HEK293T (cell line): Measurements from ENCODE around the gene PAQR7.

ENCODE experiments used
- CTCF ChIA-PET: fragments of 350-600 bp; formaldehyde crosslinking; extraction: SDS; loops from one replicate; lab custom pipeline; 2021; ENCODE audit warnings: antibody characterized with exemption, inconsistent platforms; lab: Yijun Ruan, JAX
- POLR2A ChIA-PET: fragments of 350-600 bp; formaldehyde crosslinking; extraction: SDS; loops from one replicate; lab custom pipeline; 2020; ENCODE audit warnings: antibody characterized with exemption, inconsistent platforms; lab: Yijun Ruan, JAX
- DNase-seq: peaks from one replicate; pipeline ENCODE4 v3.0.0; 2012; ENCODE audit warnings: mixed read lengths; ENCODE audit errors: extremely low spot score
- ARNT ChIP-seq: fragments of 450-650 bp; IDR thresholded peaks from 2 replicates; pipeline ENCODE4 v1.6.1; 2017; ENCODE audit warnings: mild to moderate bottlenecking
- BHLHE40 ChIP-seq: fragments of 450-650 bp; IDR thresholded peaks from 2 replicates; pipeline ENCODE4 v1.6.1; 2016; ENCODE audit warnings: mild to moderate bottlenecking, moderate library complexity, borderline replicate concordance
- CTBP1 ChIP-seq: fragments of 450-650 bp; IDR thresholded peaks from 2 replicates; pipeline ENCODE4 v1.6.1; 2016; ENCODE audit warnings: borderline replicate concordance
- ELF4 ChIP-seq: fragments of 450-650 bp; IDR thresholded peaks from 2 replicates; pipeline ENCODE4 v1.6.1; 2017; ENCODE audit warnings: antibody characterized with exemption
- FOXA1 ChIP-seq: fragments of 450-650 bp; IDR thresholded peaks from 2 replicates; pipeline ENCODE4 v1.6.1; 2016; ENCODE audit warnings: mild to moderate bottlenecking
- FOXK2 ChIP-seq: fragments of 450-650 bp; IDR thresholded peaks from 2 replicates; pipeline ENCODE4 v1.6.1; 2016; ENCODE audit warnings: mild to moderate bottlenecking
- FOXM1 ChIP-seq: fragments of 450-650 bp; IDR thresholded peaks from 2 replicates; pipeline ENCODE4 v1.6.1; 2017; ENCODE audit warnings: mild to moderate bottlenecking, borderline replicate concordance
- HDGF ChIP-seq: fragments of 450-650 bp; IDR thresholded peaks from 2 replicates; pipeline ENCODE4 v1.6.1; 2017; ENCODE audit warnings: antibody characterized with exemption, borderline replicate concordance
- L3MBTL2 ChIP-seq: fragments of 450-650 bp; conservative IDR thresholded peaks from 2 replicates; pipeline ENCODE4 v1.6.1; 2016; ENCODE audit warnings: mild to moderate bottlenecking
- LEF1 ChIP-seq: fragments of 450-650 bp; IDR thresholded peaks from 2 replicates; pipeline ENCODE4 v1.6.1; 2017; ENCODE audit warnings: mild to moderate bottlenecking, borderline replicate concordance
- NFRKB ChIP-seq: fragments of 450-650 bp; IDR thresholded peaks from 2 replicates; pipeline ENCODE4 v1.6.1; 2016; ENCODE audit warnings: mild to moderate bottlenecking, moderate library complexity
- PKNOX1 ChIP-seq: fragments of 450-650 bp; IDR thresholded peaks from 2 replicates; pipeline ENCODE4 v1.6.1; 2016
- SP1 ChIP-seq: fragments of 450-650 bp; IDR thresholded peaks from 2 replicates; pipeline ENCODE4 v1.6.1; 2017
- SUZ12 ChIP-seq: fragments of 450-650 bp; IDR thresholded peaks from 2 replicates; pipeline ENCODE4 v1.6.1; 2016; ENCODE audit warnings: mild to moderate bottlenecking
- TARDBP ChIP-seq: fragments of 450-650 bp; IDR thresholded peaks from 2 replicates; pipeline ENCODE4 v1.6.1; 2016
- ZNF384 ChIP-seq: fragments of 450-650 bp; IDR thresholded peaks from 2 replicates; pipeline ENCODE4 v1.6.1; 2016

PAQR7 gene

GRCh38 chr1:25880518-25880917 lies 5.0 kb upstream of the PAQR7 start:
- CTCF ChIA-PET: no interaction called here

DNA sequence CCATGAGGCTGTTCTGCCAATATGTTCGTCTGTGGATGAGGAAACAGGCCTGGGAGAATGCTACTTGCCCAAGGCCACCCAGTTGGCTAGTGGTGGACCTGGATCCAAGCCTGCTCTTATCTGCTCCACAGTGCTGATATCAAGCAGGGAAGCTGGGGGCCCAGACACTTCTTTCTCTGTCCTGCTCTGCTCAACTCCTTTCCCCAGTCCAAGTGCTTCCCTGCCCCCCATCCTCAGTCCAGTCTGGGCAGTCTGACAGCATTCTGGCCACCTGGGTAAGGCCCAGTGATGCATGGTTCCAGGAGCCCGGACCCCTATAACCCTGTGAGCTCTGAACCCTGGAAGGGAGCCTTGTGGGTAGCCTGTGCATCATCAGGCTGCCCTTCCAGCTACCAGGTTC lies 4.2 kb upstream of the PAQR7 start:
- CTCF ChIA-PET: no interaction called here
- TF ChIP-seq HDGF (no peak), ELF4 (no peak), L3MBTL2 (no peak), LEF1 (no peak), PKNOX1 (no peak), TARDBP (no peak), CTBP1 (no peak), FOXM1 (no peak), SP1 (no peak), BHLHE40 (no peak), ZNF384 (no peak), FOXA1 (no peak), SUZ12 (no peak), NFRKB (no peak)
- POLR2A ChIA-PET: interaction anchor here (1.9 kb wide), 1 partner anchor 60 kb away, joined by 6 read pairs; the partner anchor contains the start of gene MTFR1L
- no peak for DNase-seq

More at GRCh38 chr1:25880518-25880917, 5.0 kb upstream of the PAQR7 start:
- POLR2A ChIA-PET: interaction anchor here (1.9 kb wide), 1 partner anchor 61 kb away, joined by 6 read pairs; the partner anchor contains the start of gene MTFR1L
- TF ChIP-seq HDGF (no peak), SP1 (no peak), L3MBTL2 (no peak), ZNF384 (no peak), ELF4 (no peak)
- DNase-seq: no peak

- ChIA-PET CTCF (interaction anchor here (1.0 kb wide), 1 partner anchor 16 kb away, joined by 3 read pairs; no protein-coding TSS in a partner anchor), POLR2A (interaction anchor here (1.9 kb wide), 1 partner anchor 59 kb away, joined by 6 read pairs; the partner anchor contains the start of gene MTFR1L)
- no peak for DNase-seq
- no peak for TF ChIP-seq FOXM1
- no peak for TF ChIP-seq LEF1
- no peak for TF ChIP-seq SUZ12
- no peak for TF ChIP-seq L3MBTL2
- no peak for TF ChIP-seq SP1
- TF ChIP-seq PKNOX1: no peak
- TF ChIP-seq FOXA1: no peak
- no peak for TF ChIP-seq TARDBP
Measured at GRCh38 chr1:25878690-25879089, 3.2 kb upstream of the PAQR7 start.

DNA sequence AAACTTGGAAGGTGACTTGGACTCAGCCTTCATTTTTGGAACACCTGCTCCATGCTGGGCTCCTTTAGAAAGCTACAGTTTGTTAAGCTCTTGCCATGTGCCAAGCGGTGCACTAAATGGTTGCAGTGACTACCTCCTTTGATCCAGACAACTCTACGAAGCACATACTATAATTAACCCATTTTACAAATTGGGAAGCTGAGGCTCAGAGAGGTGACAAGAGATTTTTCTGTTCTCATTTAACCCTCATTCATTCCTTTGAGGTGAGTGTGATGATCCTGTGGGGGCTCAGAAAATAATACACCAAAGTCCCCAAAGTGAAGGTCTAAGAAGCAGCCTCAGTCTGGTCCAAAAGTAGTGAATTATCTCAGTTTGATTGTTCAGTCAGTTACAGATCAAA lies 1.6 kb upstream of the PAQR7 start:
- ChIA-PET POLR2A (interaction anchor here (1.2 kb wide), 1 partner anchor 57 kb away, joined by 3 read pairs; no protein-coding TSS in a partner anchor), CTCF (no interaction called here)
- TF ChIP-seq ZNF384 (no peak), PKNOX1 (no peak), TARDBP (no peak), HDGF (no peak), FOXM1 (no peak), LEF1 (no peak)
- no peak for DNase-seq

GRCh38 chr1:25876693-25877077 lies 1.2 kb upstream of the PAQR7 start:
- TF ChIP-seq HDGF (no peak), ELF4 (no peak), SP1 (no peak), FOXA1 (no peak), ZNF384 (no peak), FOXK2 (no peak), ARNT (no peak), BHLHE40 (no peak), LEF1 (no peak), CTBP1 (no peak), TARDBP (no peak), PKNOX1 (no peak), SUZ12 (no peak), NFRKB (no peak), L3MBTL2 (no peak)
- CTCF ChIA-PET: interaction anchor here (0.7 kb wide), 1 partner anchor 52 kb away, joined by 3 read pairs; no protein-coding TSS in a partner anchor
- no peak for DNase-seq
- POLR2A ChIA-PET: interaction anchor here (1.2 kb wide), 1 partner anchor 56 kb away, joined by 3 read pairs; no protein-coding TSS in a partner anchor
